Kidney epithelial cell (primary cell): Measurements from ENCODE around the gene CDHR2. TPM values are rescaled to one million over a fixed set of nuclear protein-coding genes. Genes with fewer than 3 reads are reported as not detected.

ENCODE experiments used
- DNase-seq: peaks from one replicate; pipeline ENCODE4 v3.0.0-alpha.2; 2010; ENCODE audit warnings: low read depth
- H3K27me3 ChIP-seq: 2 replicates; pipeline ENCODE4 v1.6.0; 2011; ENCODE audit warnings: low read length; ENCODE audit not compliant: control insufficient read depth, insufficient read depth
- H3K36me3 ChIP-seq: 2 replicates; pipeline ENCODE4 v1.5.1; 2011; ENCODE audit warnings: low read length; ENCODE audit not compliant: control insufficient read depth, insufficient read depth
- H3K4me3 ChIP-seq: 2 replicates; pipeline ENCODE4 v1.5.1; 2011; ENCODE audit warnings: low read depth, mild to moderate bottlenecking, control low read depth, low read length
- CTCF ChIP-seq: IDR thresholded peaks from 2 replicates; pipeline ENCODE4 v1.5.1; 2011; ENCODE audit warnings: mild to moderate bottlenecking, moderate library complexity, low read length, control low read depth, inconsistent platforms; ENCODE audit not compliant: insufficient read depth, poor library complexity, severe bottlenecking
- total RNA-seq: library from RNA; depleted of rRNA; stranded (reverse); fragments of >200 nt; gene quantifications from 2 replicates; pipeline ENCODE4 v1.2.3, GENCODE V29; 2015

CDHR2 gene
- total RNA-seq, 1 donor from 2014 or later: 0.08 TPM

GRCh38 chr5:176529741-176530141 is 19.4 kb upstream of the CDHR2 start:
- peaks cover 5% of the 10 kb centered on the region for H3K36me3 ChIP-seq
- no peaks in the 10 kb centered on the region for H3K27me3 ChIP-seq
- no peak for TF ChIP-seq CTCF
- no peak for DNase-seq
- no peak overlapping the region for H3K4me3 ChIP-seq

- Histone ChIP-seq H3K36me3 (peaks cover 5% of the 10 kb centered on the region), H3K27me3 (no peaks in the 10 kb centered on the region), H3K4me3 (no peak overlapping the region)
- TF ChIP-seq CTCF: no peak
- no peak for DNase-seq
These were observed 18.7 kb upstream of the CDHR2 start for GRCh38 chr5:176530393-176530982.

- H3K36me3 ChIP-seq: peaks cover 5% of the 10 kb centered on the region
- DNase-seq: no peak
- TF ChIP-seq CTCF: no peak
These were observed 17.9 kb upstream of the CDHR2 start for GRCh38 chr5:176530983-176531901.

GRCh38 chr5:176531902-176532493 is 17.1 kb upstream of the CDHR2 start:
- Histone ChIP-seq H3K27me3 (no peaks in the 10 kb centered on the region), H3K4me3 (no peak overlapping the region), H3K36me3 (peaks cover 5% of the 10 kb centered on the region)
- DNase-seq: no peak
- TF ChIP-seq CTCF: no peak

More at GRCh38 chr5:176530983-176531901, 17.9 kb upstream of the CDHR2 start:
- Histone ChIP-seq H3K27me3 (no peaks in the 10 kb centered on the region), H3K4me3 (no peak overlapping the region)

- peaks cover 5% of the 10 kb centered on the region for H3K36me3 ChIP-seq
- no peak for DNase-seq
- H3K27me3 ChIP-seq: no peaks in the 10 kb centered on the region
- H3K4me3 ChIP-seq: no peak overlapping the region
- TF ChIP-seq CTCF: no peak
These were observed 16.3 kb upstream of the CDHR2 start for GRCh38 chr5:176532795-176533194.
